ENCODE results near the gene INSR.

Gene INSR

DNA sequence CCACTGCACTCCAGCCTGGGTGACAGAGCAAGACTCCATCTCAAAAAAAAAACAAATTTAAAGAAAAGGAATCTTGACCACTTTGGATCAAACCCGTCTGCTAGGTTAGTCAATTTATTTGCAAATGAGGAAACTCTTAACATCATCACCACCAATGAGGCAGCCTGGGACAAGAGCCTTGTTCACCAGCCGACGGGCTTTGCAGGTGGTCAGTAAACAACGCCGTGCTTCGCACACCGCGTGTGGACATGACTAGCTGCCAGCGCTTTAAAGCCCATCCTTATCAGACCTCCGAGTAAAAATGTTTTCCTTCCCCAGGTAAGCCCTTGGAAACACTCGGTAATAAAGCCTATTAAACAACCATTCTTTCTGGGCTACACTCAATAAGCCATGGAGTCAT lies 41.9 kb downstream of the INSR start:
- DNase-seq (ENCODE audit: low read depth) = no peak
- TF ChIP-seq CTCF (conservative IDR thresholded peaks at IDR 0.05; ENCODE audit: control insufficient read depth, insufficient read depth, low read depth, low read length) = no peak
- no peak overlapping the region for H3K4me3 ChIP-seq (ENCODE audit: control insufficient read depth, low read depth, low read length)

DNA sequence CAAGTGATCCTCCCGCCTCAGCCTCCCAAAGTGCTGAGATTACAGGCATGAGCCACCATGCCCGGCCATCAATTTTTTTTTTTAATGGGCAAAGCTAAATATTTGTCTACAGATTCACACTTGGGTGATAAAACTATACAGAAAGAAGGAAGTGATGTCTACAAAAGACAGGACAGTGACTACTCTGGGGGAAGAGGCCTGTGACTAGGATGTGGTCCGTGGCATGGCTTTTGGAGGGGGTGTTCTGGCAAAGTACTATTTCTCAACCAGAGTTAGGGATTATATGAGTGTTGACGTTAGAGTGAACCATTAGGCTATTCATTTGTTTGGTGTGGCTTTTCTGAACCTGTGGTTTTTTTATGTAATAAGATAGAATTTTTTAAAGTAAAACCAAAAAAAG lies 42.7 kb downstream of the INSR start:
- DNase-seq (ENCODE audit: low read depth) = no peak
- H3K4me3 ChIP-seq (ENCODE audit: control insufficient read depth, low read depth, low read length) = no peak overlapping the region
- no peak for TF ChIP-seq CTCF (conservative IDR thresholded peaks at IDR 0.05; ENCODE audit: control insufficient read depth, insufficient read depth, low read depth, low read length)

- DNase-seq (ENCODE audit: low read depth) = no peak
- no peak for TF ChIP-seq CTCF (conservative IDR thresholded peaks at IDR 0.05; ENCODE audit: control insufficient read depth, insufficient read depth, low read depth, low read length)
- H3K4me3 ChIP-seq (ENCODE audit: control insufficient read depth, low read depth, low read length) = no peak overlapping the region
Observed at GRCh38 chr19:7250951-7251350, 43.3 kb downstream of the INSR start.

DNA sequence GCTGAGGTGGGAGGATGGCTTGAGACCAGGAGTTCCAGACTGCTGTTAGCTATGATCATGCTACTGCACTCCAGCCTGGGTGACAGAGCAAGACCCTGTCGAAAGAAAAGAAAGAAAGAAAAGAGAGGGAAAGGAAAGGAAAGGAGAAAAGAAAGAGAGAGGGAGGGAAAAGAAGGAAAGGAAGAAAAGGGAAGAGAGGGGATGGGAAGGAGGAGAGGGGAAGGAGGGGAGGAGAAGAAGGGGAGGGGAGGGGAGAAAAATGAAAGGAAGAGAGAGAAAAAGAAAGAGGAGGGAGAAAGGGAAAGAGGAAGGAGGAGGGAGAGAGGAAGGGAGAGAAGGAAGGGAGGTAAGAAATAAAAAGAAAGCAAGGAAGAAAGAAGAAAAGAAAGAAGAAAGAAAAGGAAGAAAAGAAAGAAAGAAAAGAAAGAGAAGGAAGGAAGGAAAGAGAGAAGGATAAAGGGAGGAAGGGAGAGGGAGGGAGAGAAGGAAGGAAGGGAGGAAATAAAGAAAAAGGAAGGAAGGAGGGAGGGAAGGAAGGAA lies 44.1 kb downstream of the INSR start:
- no peak for TF ChIP-seq CTCF (conservative IDR thresholded peaks at IDR 0.05; ENCODE audit: control insufficient read depth, insufficient read depth, low read depth, low read length)
- DNase-seq (ENCODE audit: low read depth) = no peak
- no peak overlapping the region for H3K4me3 ChIP-seq (ENCODE audit: control insufficient read depth, low read depth, low read length)

- DNase-seq (ENCODE audit: low read depth) = no peak
- H3K4me3 ChIP-seq (ENCODE audit: control insufficient read depth, low read depth, low read length) = no peak overlapping the region
- no peak for TF ChIP-seq CTCF (conservative IDR thresholded peaks at IDR 0.05; ENCODE audit: control insufficient read depth, insufficient read depth, low read depth, low read length)
Observed at GRCh38 chr19:7247155-7247554, 47.1 kb downstream of the INSR start.

- DNase-seq (ENCODE audit: low read depth) = no peak
- no peak for TF ChIP-seq CTCF (conservative IDR thresholded peaks at IDR 0.05; ENCODE audit: control insufficient read depth, insufficient read depth, low read depth, low read length)
- H3K4me3 ChIP-seq (ENCODE audit: control insufficient read depth, low read depth, low read length) = no peak overlapping the region
Observed at GRCh38 chr19:7246601-7247000, 47.6 kb downstream of the INSR start.

Measured in fibroblast of mammary gland (primary cell).